HG03565 (cell line): ENCODE measurements around the gene FAM83E.

ENCODE experiments used
- ATAC-seq: cut with Tn5 transposase; IDR thresholded peaks from one replicate; pipeline ENCODE4 v1.9.1; 2021; ENCODE audit warnings: mild to moderate bottlenecking, moderate library complexity; ENCODE audit not compliant: unreplicated experiment

Gene FAM83E

DNA sequence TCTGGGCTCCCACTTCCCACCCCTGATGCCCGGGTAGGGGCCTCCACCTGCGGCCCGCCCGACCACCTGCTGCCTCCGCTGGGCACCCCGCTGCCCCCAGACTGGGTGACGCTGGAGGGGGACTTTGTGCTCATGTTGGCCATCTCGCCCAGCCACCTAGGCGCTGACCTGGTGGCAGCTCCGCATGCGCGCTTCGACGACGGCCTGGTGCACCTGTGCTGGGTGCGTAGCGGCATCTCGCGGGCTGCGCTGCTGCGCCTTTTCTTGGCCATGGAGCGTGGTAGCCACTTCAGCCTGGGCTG, 14.4 kb upstream of the FAM83E start:
- ATAC-seq = no peak

DNA sequence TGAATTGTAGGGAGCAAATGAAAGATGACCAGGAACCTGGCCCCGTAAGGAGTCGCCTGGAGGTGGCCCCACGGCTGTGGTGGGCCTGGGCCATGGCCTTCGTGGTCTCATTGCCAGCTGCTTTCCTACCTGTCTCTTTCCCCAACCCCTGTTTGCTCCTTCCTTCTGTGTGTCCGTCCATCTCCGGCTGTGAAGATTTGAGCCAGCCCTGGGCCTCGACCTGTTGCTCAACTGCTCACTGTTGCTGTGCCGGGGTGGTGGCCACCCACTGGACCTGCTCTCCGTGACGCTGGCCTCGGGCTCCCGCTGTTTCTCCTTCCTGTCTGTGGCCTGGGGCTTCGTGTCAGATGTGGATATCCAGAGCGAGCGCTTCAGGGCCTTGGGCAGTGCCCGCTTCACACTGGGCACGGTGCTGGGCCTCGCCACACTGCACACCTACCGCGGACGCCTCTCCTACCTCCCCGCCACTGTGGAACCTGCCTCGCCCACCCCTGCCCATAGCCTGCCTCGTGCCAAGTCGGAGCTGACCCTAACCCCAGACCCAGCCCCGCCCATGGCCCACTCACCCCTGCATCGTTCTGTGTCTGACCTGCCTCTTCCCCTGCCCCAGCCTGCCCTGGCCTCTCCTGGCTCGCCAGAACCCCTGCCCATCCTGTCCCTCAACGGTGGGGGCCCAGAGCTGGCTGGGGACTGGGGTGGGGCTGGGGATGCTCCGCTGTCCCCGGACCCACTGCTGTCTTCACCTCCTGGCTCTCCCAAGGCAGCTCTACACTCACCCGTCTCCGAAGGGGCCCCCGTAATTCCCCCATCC, 13.8 kb upstream of the FAM83E start:
- ATAC-seq = no peak

DNA sequence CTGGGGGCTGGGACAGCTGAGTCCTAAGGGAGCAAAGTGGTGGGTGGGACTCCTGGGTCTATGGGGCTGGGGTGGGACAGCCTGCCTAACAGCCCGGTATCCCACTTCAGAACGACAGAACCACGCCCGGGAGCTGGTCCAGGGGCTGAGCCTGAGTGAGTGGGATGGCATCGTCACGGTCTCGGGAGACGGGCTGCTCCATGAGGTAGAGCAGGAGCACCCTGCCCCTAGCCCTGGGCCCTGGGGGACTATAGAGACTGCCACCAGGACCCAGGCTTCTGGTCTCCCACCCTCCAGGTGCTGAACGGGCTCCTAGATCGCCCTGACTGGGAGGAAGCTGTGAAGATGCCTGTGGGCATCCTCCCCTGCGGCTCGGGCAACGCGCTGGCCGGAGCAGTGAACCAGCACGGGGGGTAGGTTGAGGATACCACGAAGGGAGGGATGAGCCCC, 13.0 kb upstream of the FAM83E start:
- no peak for ATAC-seq

DNA sequence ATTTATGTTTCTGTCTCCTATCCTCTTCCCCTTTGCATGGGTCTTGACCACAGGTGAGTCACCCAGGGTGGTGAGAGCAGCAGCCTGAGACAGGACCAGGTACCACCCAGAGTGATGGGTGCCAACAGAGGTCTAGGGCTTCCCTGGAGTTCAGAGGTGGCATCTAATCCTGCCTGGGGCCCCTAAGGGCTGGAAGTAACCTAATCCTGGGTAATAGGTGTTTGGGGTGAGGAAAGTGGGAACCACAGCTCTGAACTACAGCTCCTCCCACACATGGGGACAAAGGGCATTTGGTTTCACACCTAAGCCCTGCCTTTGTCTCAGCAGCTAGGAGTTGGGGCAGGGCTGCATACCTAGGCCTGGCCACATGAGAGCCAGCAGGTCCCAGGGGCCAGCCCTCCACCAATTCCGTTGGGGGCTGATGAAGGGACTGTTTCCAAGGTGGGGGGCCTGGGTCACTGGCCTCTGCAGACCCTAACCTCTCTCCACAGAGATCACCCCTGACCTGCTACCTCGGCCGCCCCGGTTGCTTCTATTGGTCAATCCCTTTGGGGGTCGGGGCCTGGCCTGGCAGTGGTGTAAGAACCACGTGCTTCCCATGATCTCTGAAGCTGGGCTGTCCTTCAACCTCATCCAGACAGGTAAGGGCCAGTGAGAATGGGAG, 12.5 kb upstream of the FAM83E start:
- ATAC-seq = no peak

DNA sequence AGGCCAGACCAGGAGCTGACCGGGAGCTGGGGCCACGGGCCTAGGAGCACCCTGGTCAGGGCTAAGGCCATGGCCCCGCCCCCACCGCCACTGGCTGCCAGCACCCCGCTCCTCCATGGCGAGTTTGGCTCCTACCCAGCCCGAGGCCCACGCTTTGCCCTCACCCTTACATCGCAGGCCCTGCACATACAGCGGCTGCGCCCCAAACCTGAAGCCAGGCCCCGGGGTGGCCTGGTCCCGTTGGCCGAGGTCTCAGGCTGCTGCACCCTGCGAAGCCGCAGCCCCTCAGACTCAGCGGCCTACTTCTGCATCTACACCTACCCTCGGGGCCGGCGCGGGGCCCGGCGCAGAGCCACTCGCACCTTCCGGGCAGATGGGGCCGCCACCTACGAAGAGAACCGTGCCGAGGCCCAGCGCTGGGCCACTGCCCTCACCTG, 11.0 kb upstream of the FAM83E start:
- ATAC-seq = no peak

DNA sequence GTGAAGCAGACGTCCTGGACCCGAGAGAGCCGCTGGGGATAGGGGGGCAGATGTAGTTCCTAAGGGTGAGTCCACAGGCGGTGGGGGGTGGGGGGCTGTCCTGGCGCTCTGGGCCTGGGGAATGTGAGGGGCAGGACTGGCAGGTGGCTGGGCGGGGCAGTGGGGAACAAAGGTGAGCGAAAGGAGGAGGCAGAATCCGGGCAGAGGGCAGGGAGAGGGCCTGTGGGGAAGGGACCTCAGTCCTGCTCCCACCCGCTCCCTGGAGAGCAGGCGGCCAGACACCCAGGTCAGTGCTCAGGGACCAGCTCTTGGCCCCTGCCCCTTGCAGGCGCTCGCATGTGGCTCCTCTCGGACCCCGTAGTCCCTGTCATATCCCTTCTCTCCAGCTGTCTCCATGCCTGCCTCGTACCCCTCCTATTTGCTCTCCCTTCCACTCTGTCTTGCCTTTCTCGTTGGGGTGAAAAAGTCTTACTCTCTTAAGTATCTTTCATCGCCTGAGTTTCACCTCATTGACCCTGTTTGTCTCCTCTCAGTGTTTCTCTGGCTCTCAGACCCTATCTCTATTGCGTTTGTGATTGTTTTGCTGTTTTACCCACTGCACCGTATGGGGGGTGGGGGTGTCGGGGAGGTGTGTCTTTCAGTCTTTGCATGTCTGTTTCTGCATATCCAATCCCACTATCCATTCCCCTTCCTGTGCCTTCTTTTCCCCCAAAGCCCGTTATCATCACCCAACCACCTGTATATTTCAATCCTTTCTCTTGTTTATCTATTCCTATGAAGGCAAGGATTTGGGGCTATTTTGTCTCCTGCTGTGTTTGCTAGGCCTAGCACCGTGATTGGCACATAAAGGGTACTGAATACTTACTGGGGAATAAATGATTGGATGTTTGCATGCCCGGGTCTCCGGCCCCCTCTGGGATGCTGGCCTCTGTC, 10.2 kb upstream of the FAM83E start:
- no peak for ATAC-seq

DNA sequence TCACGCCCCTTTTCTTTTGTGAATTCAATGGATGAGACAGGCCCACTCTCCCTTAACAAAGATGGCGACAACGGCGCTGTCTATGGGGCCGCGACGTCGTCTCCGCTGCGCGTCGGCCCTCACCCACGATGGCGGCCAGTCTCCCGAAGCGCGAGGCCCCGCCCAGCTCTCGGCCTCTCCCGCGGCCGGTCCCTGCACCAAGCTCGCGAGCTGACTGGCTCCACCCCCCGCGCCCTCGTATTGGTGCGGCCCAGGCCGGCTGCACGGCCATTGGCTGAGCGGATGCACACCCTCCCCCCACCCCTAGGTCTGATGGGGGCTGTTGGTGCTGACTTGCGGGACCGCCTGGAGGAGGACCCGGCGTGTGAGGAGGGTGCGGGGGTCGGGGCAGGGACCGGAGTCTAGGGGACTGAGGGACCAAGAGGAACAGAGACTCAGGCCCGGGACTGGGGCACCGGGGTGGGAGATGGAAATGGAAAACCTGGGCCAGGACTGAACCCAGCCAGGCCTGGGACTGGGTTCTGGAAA, 9.3 kb upstream of the FAM83E start:
- ATAC-seq = peak; percentile 33

DNA sequence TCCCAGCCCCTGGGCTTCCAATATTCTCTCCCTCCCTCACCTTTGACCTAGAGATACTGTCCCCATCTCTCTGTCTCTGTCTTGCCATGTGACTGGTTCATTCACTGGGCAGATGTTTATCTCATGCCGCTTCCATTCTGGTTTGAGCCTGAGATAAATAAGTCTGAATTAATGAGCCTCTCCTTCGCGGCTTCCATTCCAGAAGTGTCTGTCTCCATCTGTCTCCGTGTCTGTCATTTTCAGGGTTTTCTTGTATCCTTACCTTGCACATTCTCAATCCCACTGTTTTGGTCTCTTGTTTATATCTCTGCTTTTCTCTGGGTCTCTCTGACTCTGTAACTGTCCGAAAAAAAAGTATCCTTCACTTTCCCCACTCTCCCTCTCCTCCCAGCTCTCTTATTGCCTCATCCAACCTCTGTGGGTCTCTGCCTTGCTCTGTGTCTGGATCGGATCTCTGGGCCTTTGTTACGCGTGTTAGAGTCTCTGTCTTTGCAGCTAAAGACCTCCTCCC, 8.7 kb upstream of the FAM83E start:
- no peak for ATAC-seq

DNA sequence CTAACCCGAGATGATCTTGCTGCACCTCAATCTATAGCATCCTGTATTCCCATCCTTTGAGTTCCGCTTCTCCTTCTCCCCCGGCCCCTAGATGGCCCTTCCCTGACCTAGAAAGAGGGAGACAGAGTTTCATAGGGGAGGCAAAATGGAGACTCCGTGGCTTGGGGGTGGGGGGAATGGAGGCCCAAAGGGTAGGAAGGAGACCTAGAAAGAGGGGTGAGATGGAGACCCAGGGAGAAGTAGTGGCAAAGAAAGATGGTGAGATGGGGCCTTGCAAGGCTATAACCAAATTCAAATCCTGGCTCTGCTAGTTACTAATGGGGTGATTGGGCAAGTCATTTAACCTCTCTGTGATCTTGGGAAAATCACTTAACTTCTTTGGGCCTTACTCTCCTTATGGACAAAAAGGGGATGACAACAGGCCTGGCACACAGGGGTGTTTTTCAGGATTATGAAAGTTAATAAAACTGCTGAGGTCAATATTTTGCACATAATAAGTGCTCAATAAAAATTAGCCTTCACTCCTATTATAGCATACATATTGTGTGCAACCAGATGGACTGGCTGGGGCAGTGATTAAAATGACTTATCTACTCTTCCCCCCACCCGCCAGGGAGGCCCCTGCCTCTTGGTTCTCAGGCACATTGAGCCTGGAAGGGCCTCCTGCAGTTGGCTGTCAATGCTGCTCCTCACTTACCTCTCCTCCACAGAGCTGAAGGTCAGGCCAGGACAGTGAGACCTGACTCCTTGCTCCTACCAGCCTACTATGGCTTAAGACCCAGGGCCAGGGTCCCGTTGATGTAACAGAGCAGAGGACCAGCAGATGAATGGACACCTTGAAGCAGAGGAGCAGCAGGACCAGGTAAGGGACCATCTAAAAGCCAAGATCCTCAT, 5.1 kb upstream of the FAM83E start:
- no peak for ATAC-seq

DNA sequence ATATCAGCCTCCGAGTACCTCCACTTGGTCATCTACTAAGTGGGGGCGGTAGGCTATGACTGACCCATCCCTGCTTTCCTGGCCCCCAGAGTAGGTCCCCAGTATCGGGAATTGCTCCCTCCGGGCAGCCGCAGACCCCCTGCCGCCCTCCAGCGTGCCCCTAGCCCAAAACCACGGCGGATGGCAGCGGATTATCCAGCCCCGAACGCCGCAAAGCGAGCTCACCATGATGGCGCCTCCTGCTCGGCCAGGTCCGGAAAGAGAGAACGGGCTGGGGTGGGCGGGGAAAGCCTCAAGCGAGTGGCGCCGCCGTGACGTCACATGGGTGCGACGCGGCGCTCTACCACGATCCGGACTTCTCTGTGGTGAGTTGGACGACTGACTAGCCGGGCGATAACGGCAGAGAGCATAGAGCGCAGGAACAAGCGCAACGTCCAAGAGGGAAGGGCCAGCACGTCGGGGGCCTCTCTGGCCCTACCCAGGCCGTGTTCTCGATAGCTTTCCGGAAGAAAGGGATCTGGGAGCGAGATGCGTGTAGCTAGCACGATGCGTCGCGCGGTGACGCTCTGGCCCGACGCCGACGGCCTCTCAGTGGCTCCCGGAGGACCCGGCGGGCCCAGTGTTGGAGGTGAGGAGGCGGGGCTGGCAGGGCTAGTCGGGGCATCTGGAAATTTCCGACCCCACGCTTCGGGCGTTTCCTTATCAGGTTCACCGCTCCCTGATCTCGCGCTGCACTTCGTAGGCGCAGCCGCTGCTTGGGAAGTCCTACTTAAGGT, 4.2 kb upstream of the FAM83E start, which contains the start of the genes RPL18 and SPHK2:
Gene RPL18 (minus strand): TSS at position 263 of the 776 bp plus-strand sequence. CDS start 35 bp downstream, at position 228.
Gene SPHK2 (plus strand): TSS at position 591 of the 776 bp plus-strand sequence. CDS start 1,009 bp downstream, outside the sequence.
- peak; percentile 73 for ATAC-seq

DNA sequence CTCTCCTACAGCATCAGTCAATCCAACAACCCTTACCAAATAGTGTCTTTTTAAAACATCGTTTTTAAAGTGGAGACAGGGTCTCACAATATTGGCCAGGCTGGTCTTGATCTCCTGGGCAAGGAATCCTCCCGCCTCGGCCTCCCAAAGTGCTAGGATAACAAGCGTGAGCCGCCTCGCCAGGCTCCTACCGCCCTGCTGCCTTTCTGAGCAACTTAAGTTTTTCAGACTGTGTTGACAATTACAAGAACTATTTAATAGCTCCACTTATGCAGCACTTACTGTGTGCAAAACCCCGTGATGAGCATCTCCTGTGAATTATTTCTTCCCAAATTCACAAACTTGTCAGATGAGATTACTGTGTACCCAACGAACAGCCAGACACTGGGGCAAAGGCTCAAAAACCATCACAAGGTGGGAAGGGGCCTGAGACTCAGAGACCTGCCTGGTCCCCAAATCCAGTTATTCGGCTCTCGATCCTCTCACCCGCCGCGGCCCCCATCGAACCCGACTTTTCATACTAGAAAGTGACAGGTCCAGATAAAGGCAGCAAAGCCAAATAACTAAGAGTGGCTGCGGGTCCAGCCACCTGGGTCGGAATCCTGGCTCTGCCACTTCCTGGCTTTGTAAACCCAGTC, 3.5 kb upstream of the FAM83E start:
- ATAC-seq = no peak

DNA sequence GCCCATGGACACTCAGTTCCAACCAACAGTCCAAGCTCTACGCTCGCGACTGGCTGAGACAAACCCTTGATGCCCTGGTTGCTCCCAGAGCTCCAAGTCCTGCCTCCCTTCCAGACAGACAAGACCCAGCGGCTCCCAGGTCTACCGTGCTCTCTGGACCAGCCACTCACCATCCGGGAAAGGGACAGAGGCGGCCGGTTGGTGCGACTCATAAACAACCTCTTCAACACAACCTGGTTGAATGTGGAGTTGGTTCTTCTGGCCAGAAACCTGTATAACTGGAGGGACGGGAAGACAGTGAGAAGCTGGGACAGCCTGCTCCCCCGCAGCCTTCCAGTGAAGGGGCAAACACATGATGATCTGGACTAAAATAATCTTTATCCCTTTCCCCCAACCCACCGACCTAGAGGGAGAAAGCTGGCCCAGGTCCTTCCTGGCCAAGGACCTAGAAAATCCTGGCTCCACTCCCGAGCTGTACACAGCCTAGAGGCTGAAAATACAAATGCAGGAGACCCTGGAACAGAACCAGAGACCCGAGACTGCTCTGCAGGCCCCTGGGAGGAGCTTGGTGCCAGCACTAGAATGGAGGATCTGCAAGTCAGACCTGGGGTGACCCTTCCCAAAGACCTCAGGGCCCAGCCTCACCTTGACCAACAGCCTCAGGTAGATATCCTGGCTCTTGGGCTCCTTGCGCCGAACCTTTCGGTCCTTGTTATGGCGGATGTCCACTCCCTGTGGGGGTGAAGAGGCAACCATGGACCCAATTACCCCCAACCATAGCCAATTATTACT, 2.5 kb upstream of the FAM83E start:
- ATAC-seq = no peak

DNA sequence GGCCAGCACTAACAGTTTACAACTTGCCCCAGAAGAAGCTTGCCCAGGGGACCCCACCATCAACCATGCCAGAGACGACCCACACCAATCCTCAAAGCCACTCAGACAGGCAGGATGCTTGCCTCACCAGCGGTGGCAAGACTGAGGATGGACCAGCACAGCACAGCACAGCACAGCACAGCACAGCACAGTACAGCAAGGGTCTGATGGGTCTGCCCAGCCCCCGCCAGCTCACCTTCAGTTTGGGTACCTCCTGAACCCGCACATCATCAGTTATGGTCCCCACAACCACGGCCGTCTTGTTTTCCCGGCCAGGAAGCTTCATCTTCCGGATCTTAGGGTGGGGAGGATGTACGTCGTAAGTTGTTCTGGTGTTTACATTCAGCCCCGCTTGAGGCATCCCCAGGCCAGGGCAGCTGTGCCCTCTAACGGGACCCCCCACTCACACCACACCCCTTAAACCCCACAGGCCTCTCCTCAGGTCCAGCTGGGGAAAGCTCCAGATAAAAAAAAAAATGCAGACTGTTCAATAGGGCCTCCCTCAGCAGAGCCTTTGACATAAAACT, 1.7 kb upstream of the FAM83E start:
- ATAC-seq = no peak

DNA sequence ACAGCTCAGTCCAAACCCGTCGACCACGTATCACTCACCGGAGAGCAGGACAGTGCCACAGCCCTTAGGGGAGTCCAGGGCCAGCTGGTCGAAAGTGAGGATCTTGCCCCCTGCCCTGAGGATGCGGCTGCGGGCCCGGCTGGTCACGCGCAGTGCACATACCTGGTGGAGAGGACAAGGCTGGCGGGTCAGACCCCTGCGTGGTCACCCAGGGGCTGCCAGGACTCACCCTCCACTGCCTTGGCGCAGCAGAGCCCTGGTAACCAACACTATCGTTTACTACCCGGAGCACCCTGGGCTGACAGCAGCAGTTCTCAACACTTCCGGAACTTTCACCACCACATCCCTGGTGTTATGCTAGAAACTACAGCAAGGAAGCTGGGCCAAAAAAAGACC, 1.2 kb upstream of the FAM83E start:
- no peak for ATAC-seq

DNA sequence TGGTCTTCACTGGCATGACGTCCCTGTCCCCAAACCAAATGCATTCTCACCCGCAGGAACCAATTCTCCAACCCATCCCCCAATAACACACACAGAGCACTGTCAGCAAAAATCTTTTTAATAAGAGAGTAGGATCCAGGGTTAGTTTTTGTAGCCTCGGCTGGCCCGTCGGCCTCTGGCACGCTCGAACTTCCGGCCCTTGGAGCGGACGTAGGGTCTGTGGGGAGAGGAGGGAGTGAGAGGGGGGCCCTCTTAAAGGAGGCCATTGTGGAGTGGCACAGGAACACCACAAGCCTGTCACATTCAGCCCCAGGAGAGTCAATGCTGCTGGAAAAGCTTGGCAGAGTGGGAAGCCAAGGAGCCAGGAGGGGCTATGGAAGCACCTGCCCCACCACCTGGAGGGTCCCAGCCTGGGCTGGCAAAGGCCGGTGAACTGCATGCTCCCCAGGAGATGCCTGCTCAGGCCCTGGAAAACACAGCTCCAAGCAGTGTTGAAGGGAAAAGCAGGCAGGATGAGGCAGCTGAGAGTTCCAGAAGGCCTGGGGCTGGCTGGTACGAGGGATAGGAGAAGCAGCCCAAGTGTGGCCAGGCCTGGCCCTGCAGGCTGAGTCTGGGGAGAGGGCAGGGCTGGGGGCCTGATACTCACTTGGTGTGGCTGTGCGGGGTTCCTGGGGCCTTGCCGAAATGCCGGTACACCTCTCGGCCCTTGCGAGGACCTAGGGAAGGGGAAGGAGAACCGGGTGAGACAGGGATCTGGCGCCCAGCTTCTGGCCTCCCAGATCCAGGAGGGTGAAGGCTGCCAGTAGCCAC, 560 bp upstream of the FAM83E start:
- no peak for ATAC-seq

DNA sequence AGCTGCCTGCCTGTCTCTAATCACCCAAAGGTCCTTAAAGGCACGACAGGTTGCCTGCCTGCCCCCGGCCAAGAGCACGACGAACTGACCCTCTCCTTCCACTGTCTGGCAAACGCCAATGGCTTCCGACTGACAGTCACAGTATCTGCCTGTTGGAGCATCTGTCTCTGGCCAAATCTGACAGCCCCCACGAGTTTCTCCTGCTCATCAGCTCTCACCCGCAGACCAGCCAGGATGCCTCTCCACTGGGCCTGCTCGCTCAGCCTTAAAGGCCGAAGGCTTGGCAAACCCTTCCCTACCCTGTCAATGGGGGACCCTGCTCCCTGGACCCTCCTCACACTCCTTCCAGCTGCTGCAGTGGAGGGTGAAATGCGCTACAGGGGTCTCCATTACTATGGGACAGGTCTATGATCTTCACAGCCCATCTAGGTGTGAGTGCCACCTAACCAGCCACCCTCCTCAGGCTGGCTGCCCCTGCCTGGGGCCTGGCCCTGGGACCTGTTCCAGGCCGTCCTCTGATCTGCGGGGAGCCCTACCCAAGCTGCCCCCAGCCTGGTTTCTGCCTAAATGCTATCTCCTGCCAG, 932 bp downstream of the FAM83E start:
- ATAC-seq = no peak
